ENCODE results near the gene ANO9. TPM values are rescaled to one million over a fixed set of nuclear protein-coding genes. Genes with fewer than 3 reads are reported as not detected.

ANO9 gene
- total and polyA plus RNA-seq, 2 donors (not counting 1 experiment from before 2014, with no cell fraction given), result not detected

- peak; percentile 66 to 76 for DNase-seq (ENCODE audit: low read depth in 2 of 2)
- peak overlapping the region; percentile 25 for H3K4me2 ChIP-seq (ENCODE audit: extremely low read depth, insufficient read depth, low read length)
- H3K4me1 ChIP-seq (ENCODE audit: control insufficient read depth, extremely low read depth, insufficient read depth, low read length), result peaks cover 10% of the 10 kb centered on the region
- no peak overlapping the region for H2AFZ ChIP-seq (ENCODE audit: low read length)
- H3K27me3 ChIP-seq (ENCODE audit: control insufficient read depth, insufficient read depth, low read length), result peaks cover 4% of the 10 kb centered on the region
- no peak overlapping the region for H3K4me3 ChIP-seq (replicated peaks in 1 of 4; ENCODE audit: control extremely low read depth in 1 of 4, insufficient read depth in 1 of 4, low read depth in 3 of 4, low read length in 4 of 4)
- H3K9ac ChIP-seq (ENCODE audit: insufficient read depth, low read length), result peak overlapping the region; percentile 2
- no peaks in the 10 kb centered on the region for H3K79me2 ChIP-seq (ENCODE audit: control insufficient read depth, insufficient read depth, low read length)
- no peak overlapping the region for H3K27ac ChIP-seq (ENCODE audit: insufficient read depth, low read length)
- H3K9me3 ChIP-seq (ENCODE audit: control insufficient read depth, insufficient read depth, low read depth, low read length), result no peaks in the 10 kb centered on the region
- TF ChIP-seq CTCF (conservative IDR thresholded peaks at IDR 0.05 in 1 of 2, IDR thresholded peaks at IDR 0.05 in 1 of 2; ENCODE audit: low read depth in 1 of 2, low read length in 2 of 2), result no peak
- no peak for TF ChIP-seq EZH2 (IDR thresholded peaks at IDR 0.05; ENCODE audit: low read length, missing control alignments)
- no peaks in the 10 kb centered on the region for H4K20me1 ChIP-seq (ENCODE audit: control insufficient read depth, extremely low read depth, insufficient read depth, low read length)
- H3K36me3 ChIP-seq (ENCODE audit: control insufficient read depth, insufficient read depth, low read length), result no peaks in the 10 kb centered on the region
Measured at GRCh38 chr11:393219-394033, 48.4 kb downstream of the ANO9 start.

- H4K20me1 ChIP-seq (ENCODE audit: control insufficient read depth, extremely low read depth, insufficient read depth, low read length), result no peaks in the 10 kb centered on the region
- TF ChIP-seq EZH2 (IDR thresholded peaks at IDR 0.05; ENCODE audit: low read length, missing control alignments) (no peak), CTCF (conservative IDR thresholded peaks at IDR 0.05 in 1 of 2, IDR thresholded peaks at IDR 0.05 in 1 of 2; ENCODE audit: low read depth in 1 of 2, low read length in 2 of 2) (no peak)
- no peak overlapping the region for H3K4me2 ChIP-seq (ENCODE audit: extremely low read depth, insufficient read depth, low read length)
- peaks cover 10% of the 10 kb centered on the region for H3K4me1 ChIP-seq (ENCODE audit: control insufficient read depth, extremely low read depth, insufficient read depth, low read length)
- H3K9me3 ChIP-seq (ENCODE audit: control insufficient read depth, insufficient read depth, low read depth, low read length), result no peaks in the 10 kb centered on the region
- no peaks in the 10 kb centered on the region for H3K36me3 ChIP-seq (ENCODE audit: control insufficient read depth, insufficient read depth, low read length)
- H3K27me3 ChIP-seq (ENCODE audit: control insufficient read depth, insufficient read depth, low read length), result peaks cover 4% of the 10 kb centered on the region
- H2AFZ ChIP-seq (ENCODE audit: low read length), result no peak overlapping the region
- H3K4me3 ChIP-seq (replicated peaks in 1 of 4; ENCODE audit: control extremely low read depth in 1 of 4, insufficient read depth in 1 of 4, low read depth in 3 of 4, low read length in 4 of 4), result no peak overlapping the region
- H3K79me2 ChIP-seq (ENCODE audit: control insufficient read depth, insufficient read depth, low read length), result no peaks in the 10 kb centered on the region
- H3K27ac ChIP-seq (ENCODE audit: insufficient read depth, low read length), result no peak overlapping the region
- DNase-seq (ENCODE audit: low read depth in 2 of 2), result no peak
- H3K9ac ChIP-seq (ENCODE audit: insufficient read depth, low read length), result no peak overlapping the region
Measured at GRCh38 chr11:392102-392777, 49.6 kb downstream of the ANO9 start.

Data from fibroblast of lung (primary cell).